Stimulated activated CD4-positive, alpha-beta T cell treated with anti-CD3 and anti-CD28 coated beads, Interleukin-4, amount 100 ng/mL, for 4 hours (primary cell): ENCODE results near the gene CHRNA7.
"Not testable (repeated sequence)": the region's sequence is repeated elsewhere in the genome, so short reads cannot be mapped to it uniquely, and the experiment has no call there.

ENCODE experiments used
- DNase-seq, 2 experiments: peaks; one replicate each; pipeline ENCODE4 v3.0.0-alpha.2; 2020

CHRNA7 gene

GRCh38 chr15:32209081-32209480 is 178.8 kb downstream of the CHRNA7 start:
- not testable (repeated sequence) for DNase-seq

GRCh38 chr15:32218666-32219065 is 188.4 kb downstream of the CHRNA7 start:
- DNase-seq: no peak
